ENCODE data around the gene NPPA. TPM values are rescaled to one million over a fixed set of nuclear protein-coding genes. Genes with fewer than 3 reads are reported as not detected.
A peak's percentile ranks its signal among the peaks of the same experiment; 100 is the strongest.

The NPPA gene
- total RNA-seq, 3 donors from 2014 or later, result not detected

DNA sequence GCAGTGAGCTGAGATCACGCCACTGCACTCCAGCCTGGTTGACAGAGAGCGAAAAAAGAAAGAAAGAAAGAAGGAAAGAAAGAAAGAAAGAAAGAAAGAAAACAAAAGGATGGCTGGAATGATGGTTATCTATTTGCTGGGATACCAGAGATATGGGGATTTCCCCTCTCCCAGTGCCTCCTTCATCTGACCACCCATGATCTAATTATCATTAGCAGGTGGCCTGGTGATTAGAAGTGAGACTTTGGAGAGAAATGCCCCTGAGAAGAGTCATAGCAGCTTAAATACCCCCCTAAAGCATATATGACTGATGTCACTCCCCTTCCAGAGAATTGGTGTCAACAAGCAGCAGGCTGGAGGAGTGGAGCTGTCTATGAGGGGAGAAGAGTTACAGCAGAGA is 12.5 kb upstream of the NPPA start:
- ATAC-seq (no peak), DNase-seq (no peak)
- H3K4me1 Mint-ChIP-seq (ENCODE audit: low read depth), result peaks cover 2% of the 10 kb centered on the region
- no peaks in the 10 kb centered on the region for H3K9me3 Mint-ChIP-seq
- no peaks in the 10 kb centered on the region for H3K36me3 Mint-ChIP-seq (ENCODE audit: insufficient read depth)
- H3K27me3 Mint-ChIP-seq (ENCODE audit: low read depth), result peaks cover 69% of the 10 kb centered on the region
- no peak overlapping the region for H3K4me3 Mint-ChIP-seq

GRCh38 chr1:11858968-11859871 is 11.6 kb upstream of the NPPA start:
- Mint-ChIP-seq H3K9me3 (no peaks in the 10 kb centered on the region), H3K27me3 (ENCODE audit: low read depth) (peaks cover 71% of the 10 kb centered on the region), H3K36me3 (ENCODE audit: insufficient read depth) (no peaks in the 10 kb centered on the region), H3K4me1 (ENCODE audit: low read depth) (peaks cover 2% of the 10 kb centered on the region), H3K4me3 (no peak overlapping the region)
- ATAC-seq (peak; percentile 80 to 90), DNase-seq (peak; percentile 51)

GRCh38 chr1:11858613-11858967 is 11.0 kb upstream of the NPPA start, which contains the start of gene NPPB:
Gene NPPB (minus strand): TSS chr1:11858945. CDS start chr1:11858833, 112 bp downstream.
- H3K27me3 Mint-ChIP-seq (ENCODE audit: low read depth), result peaks cover 74% of the 10 kb centered on the region
- no peaks in the 10 kb centered on the region for H3K9me3 Mint-ChIP-seq

DNA sequence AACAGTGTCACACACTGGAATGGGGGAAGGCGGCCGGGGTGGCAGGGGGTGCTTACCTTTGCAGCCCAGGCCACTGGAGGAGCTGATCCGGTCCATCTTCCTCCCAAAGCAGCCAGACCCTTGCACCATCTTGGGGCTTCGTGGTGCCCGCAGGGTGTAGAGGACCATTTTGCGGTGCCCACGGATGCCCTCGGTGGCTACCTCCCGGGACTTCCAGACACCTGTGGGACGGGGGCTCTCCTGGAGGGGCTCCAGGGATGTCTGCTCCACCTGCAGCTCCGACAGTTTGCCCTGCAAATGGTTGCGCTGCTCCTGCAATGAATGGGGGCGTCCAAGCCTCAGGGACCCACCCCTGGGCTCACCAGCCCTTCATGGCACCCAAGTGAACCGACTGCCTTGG is 10.6 kb upstream of the NPPA start:
- Mint-ChIP-seq H3K27me3 (ENCODE audit: low read depth) (peaks cover 78% of the 10 kb centered on the region), H3K4me1 (ENCODE audit: low read depth) (peaks cover 2% of the 10 kb centered on the region), H3K9me3 (no peaks in the 10 kb centered on the region), H3K4me3 (no peak overlapping the region), H3K36me3 (ENCODE audit: insufficient read depth) (no peaks in the 10 kb centered on the region)
- no peak for DNase-seq
- ATAC-seq, result no peak

More at GRCh38 chr1:11858613-11858967, 11.0 kb upstream of the NPPA start, which contains the start of gene NPPB:
- Mint-ChIP-seq H3K36me3 (ENCODE audit: insufficient read depth) (no peaks in the 10 kb centered on the region), H3K4me3 (no peak within 1 kb of the TSS), H3K4me1 (ENCODE audit: low read depth) (peaks cover 2% of the 10 kb centered on the region)
- ATAC-seq, result no peak
- DNase-seq, result no peak

GRCh38 chr1:11857164-11857851 is 9.7 kb upstream of the NPPA start:
- H3K4me1 Mint-ChIP-seq (ENCODE audit: low read depth), result peaks cover 2% of the 10 kb centered on the region

GRCh38 chr1:11856698-11857097 is 9.1 kb upstream of the NPPA start:
- peaks cover 76% of the 10 kb centered on the region for H3K27me3 Mint-ChIP-seq (ENCODE audit: low read depth)
- H3K4me1 Mint-ChIP-seq (ENCODE audit: low read depth), result peaks cover 2% of the 10 kb centered on the region
- no peak overlapping the region for H3K4me3 Mint-ChIP-seq
- H3K9me3 Mint-ChIP-seq, result no peaks in the 10 kb centered on the region
- DNase-seq (no peak), ATAC-seq (no peak)
- no peaks in the 10 kb centered on the region for H3K36me3 Mint-ChIP-seq (ENCODE audit: insufficient read depth)

More at GRCh38 chr1:11857164-11857851, 9.7 kb upstream of the NPPA start:
- H3K4me3 Mint-ChIP-seq, result no peak overlapping the region
- H3K36me3 Mint-ChIP-seq (ENCODE audit: insufficient read depth), result no peaks in the 10 kb centered on the region
- ATAC-seq (no peak), DNase-seq (no peak)
- H3K27me3 Mint-ChIP-seq (ENCODE audit: low read depth), result peaks cover 77% of the 10 kb centered on the region
- H3K9me3 Mint-ChIP-seq, result no peaks in the 10 kb centered on the region

- no peaks in the 10 kb centered on the region for H3K9me3 Mint-ChIP-seq
- ATAC-seq, result peak in 1 of 2 donors; percentile 35
- H3K36me3 Mint-ChIP-seq (ENCODE audit: insufficient read depth), result no peaks in the 10 kb centered on the region
- DNase-seq, result no peak
- no peak overlapping the region for H3K4me3 Mint-ChIP-seq
- peaks cover 2% of the 10 kb centered on the region for H3K4me1 Mint-ChIP-seq (ENCODE audit: low read depth)
- peaks cover 77% of the 10 kb centered on the region for H3K27me3 Mint-ChIP-seq (ENCODE audit: low read depth)
Observed at GRCh38 chr1:11855430-11855829, 7.8 kb upstream of the NPPA start.

DNA sequence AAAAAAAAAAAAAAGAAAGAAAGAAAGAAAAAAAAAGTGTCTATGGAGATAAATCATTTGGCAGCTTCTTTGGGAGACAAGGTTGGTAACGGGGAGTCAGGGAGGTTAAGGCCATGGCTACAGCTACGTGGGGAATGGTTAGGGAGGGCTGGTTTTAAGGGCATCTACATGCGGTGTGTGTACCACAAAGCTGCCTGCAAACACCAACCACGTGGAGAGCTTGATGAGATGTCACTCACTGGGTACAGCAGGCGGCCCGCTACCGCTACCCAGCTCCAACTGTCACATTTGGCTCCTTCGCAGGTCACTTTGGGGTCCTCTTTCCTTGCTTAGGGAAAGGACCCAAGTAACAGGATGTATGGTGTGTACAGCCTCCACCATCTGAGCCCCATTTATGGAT is 6.9 kb upstream of the NPPA start:
- no peak overlapping the region for H3K4me3 Mint-ChIP-seq
- DNase-seq (no peak), ATAC-seq (no peak)
- H3K4me1 Mint-ChIP-seq (ENCODE audit: low read depth), result peaks cover 2% of the 10 kb centered on the region
- no peaks in the 10 kb centered on the region for H3K9me3 Mint-ChIP-seq
- H3K27me3 Mint-ChIP-seq (ENCODE audit: low read depth), result peaks cover 68% of the 10 kb centered on the region
- H3K36me3 Mint-ChIP-seq (ENCODE audit: insufficient read depth), result no peaks in the 10 kb centered on the region

- H3K4me3 Mint-ChIP-seq, result no peak overlapping the region
- ATAC-seq (no peak), DNase-seq (no peak)
- peaks cover 37% of the 10 kb centered on the region for H3K27me3 Mint-ChIP-seq (ENCODE audit: low read depth)
- H3K4me1 Mint-ChIP-seq (ENCODE audit: low read depth), result no peaks in the 10 kb centered on the region
- peaks cover 2% of the 10 kb centered on the region for H3K36me3 Mint-ChIP-seq (ENCODE audit: insufficient read depth)
- H3K9me3 Mint-ChIP-seq, result no peaks in the 10 kb centered on the region
Observed at GRCh38 chr1:11851180-11851579, 3.6 kb upstream of the NPPA start.

DNA sequence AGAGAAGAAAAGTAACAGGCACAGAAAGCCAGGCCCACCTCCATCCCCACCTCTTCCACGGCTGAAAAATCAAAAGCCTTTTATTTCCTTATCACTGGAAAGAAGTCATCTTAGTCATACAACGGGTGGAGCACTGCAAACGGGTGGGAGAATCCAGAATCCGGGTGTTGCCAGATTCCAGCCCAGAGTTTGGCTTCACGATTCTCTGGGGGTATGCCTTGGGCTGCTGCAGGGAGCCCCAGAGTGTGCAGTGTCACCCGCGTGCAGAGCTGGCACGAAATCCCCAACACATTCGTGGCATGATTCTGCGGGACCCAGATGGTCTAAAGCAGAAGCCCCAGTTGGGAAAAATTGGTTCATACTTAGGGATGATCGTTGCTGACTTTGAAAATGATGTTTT is 2.6 kb upstream of the NPPA start:
- ATAC-seq (no peak), DNase-seq (no peak)
- H3K9me3 Mint-ChIP-seq, result no peaks in the 10 kb centered on the region
- no peak overlapping the region for H3K4me3 Mint-ChIP-seq
- H3K4me1 Mint-ChIP-seq (ENCODE audit: low read depth), result no peaks in the 10 kb centered on the region
- H3K27me3 Mint-ChIP-seq (ENCODE audit: low read depth), result peaks cover 29% of the 10 kb centered on the region
- H3K36me3 Mint-ChIP-seq (ENCODE audit: insufficient read depth), result peaks cover 6% of the 10 kb centered on the region

DNA sequence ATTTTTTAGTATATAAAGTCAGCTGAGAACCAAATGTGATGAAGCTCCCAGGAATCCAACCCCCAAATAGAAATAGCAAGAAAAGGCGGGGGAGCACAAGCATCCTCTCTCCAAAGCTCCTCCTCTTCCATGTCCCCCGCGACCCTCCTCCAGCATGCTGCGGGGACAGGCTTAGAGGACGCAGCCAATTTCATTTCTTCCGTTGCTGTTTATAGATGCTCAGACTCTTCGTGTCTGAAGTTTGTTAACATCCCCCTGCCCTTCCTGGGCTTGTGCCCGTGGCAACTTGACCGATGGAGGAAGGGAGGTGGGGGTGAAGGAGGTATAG is 754 bp upstream of the NPPA start:
- no peak for DNase-seq
- no peaks in the 10 kb centered on the region for H3K9me3 Mint-ChIP-seq
- no peak overlapping the region for H3K4me3 Mint-ChIP-seq
- H3K4me1 Mint-ChIP-seq (ENCODE audit: low read depth), result no peaks in the 10 kb centered on the region
- peaks cover 17% of the 10 kb centered on the region for H3K27me3 Mint-ChIP-seq (ENCODE audit: low read depth)
- peaks cover 15% of the 10 kb centered on the region for H3K36me3 Mint-ChIP-seq (ENCODE audit: insufficient read depth)
- ATAC-seq, result no peak

GRCh38 chr1:11845641-11846335 is 1.8 kb downstream of the NPPA start:
- DNase-seq, result no peak
- Mint-ChIP-seq H3K36me3 (ENCODE audit: insufficient read depth) (peaks cover 31% of the 10 kb centered on the region), H3K4me1 (ENCODE audit: low read depth) (no peaks in the 10 kb centered on the region), H3K27me3 (ENCODE audit: low read depth) (no peaks in the 10 kb centered on the region), H3K4me3 (no peak overlapping the region), H3K9me3 (no peaks in the 10 kb centered on the region)
- ATAC-seq, result no peak

DNA sequence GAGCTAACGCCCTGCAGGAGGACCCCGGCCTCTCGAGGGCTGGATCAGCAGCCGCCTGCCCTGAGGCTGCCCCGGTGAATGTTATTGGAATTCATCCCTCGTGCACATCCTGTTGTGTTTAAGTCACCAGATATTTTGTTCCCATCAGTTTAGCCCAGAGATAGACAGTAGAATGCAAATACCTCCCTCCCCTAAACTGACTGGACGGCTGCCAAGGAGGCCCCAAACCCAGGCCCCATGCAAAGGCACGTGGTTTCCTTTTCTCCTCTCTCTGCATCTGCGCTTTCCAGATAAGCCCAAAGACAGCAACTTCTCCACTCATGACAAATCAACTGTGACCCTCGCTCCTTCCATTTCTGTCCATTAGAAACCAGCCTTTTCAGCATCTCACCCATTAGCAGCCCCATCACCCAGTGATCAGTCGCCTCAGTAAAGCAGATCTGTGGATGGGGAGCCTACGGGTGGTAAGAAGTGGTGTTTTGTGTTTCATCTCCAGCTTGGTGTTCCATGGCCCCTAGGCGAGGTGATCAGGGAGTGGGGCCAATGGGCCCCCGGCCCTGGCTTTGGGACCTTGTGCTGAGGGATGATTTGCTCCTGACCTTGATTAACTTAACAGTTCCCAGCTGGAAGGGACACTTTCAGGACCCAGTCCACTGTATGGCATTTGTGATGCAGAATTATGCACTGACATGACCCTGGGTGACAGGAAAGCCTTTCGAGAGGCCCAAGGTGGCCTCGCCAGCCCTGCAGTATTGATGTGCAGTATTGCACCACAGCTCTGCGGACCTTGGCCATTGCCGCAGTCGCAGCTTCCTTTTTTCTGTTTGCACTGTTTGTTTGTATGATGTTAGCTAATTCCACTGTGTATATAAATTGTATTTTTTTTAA is 5.2 kb downstream of the NPPA start:
- Mint-ChIP-seq H3K4me3 (no peak overlapping the region), H3K9me3 (no peaks in the 10 kb centered on the region), H3K27me3 (ENCODE audit: low read depth) (no peaks in the 10 kb centered on the region), H3K36me3 (ENCODE audit: insufficient read depth) (peaks cover 41% of the 10 kb centered on the region), H3K4me1 (ENCODE audit: low read depth) (no peaks in the 10 kb centered on the region)
- ATAC-seq (no peak), DNase-seq (no peak)

Measured in activated T-cell treated with anti-CD3 and anti-CD28 coated beads, Interleukin-2, amount 50 U/mL, for 4 hours (primary cell).